Activated naive CD8-positive, alpha-beta T cell (primary cell): Measurements from ENCODE around the gene TMC7.

Experiments
- H3K27ac Mint-ChIP-seq: one replicate; pipeline ENCODE4 v1.8.0; 2021; ENCODE audit warnings: mixed read lengths
- H3K27me3 Mint-ChIP-seq: one replicate; pipeline ENCODE4 v1.8.0; 2021; ENCODE audit warnings: mixed read lengths
- H3K36me3 Mint-ChIP-seq: one replicate; pipeline ENCODE4 v1.8.0; 2021; ENCODE audit warnings: mixed read lengths
- H3K4me1 Mint-ChIP-seq: one replicate; pipeline ENCODE4 v1.8.0; 2021; ENCODE audit warnings: low read depth, mixed read lengths
- H3K4me3 Mint-ChIP-seq: one replicate; pipeline ENCODE4 v1.8.0; 2021; ENCODE audit warnings: mild to moderate bottlenecking, mixed read lengths
- H3K9me3 Mint-ChIP-seq: one replicate; pipeline ENCODE4 v1.8.0; 2021; ENCODE audit warnings: low read depth, mixed read lengths

The TMC7 gene

DNA sequence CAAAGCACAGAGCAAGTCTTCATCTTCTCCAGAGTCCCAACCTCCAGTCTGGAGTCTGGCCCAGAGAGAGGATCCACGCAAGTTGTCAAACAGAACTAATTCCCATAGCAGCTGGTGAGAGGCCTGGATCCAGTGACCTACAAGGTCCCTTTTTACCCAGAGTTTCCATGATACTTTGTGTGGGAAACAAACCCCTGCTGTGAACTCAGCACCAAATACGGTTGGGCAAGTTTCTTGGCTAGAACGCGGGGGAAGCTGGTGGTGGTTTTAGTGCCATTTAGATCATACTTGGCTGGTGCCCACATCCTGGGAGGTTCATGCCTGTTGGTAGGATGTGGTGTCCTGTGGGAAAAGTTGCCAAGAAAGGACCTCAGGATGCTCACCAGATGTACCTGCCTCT is 18.1 kb downstream of the TMC7 start:
- Mint-ChIP-seq H3K36me3 (no peaks in the 10 kb centered on the region), H3K27me3 (peaks cover 3% of the 10 kb centered on the region), H3K9me3 (no peaks in the 10 kb centered on the region), H3K27ac (no peak overlapping the region), H3K4me1 (no peaks in the 10 kb centered on the region), H3K4me3 (no peak overlapping the region)

DNA sequence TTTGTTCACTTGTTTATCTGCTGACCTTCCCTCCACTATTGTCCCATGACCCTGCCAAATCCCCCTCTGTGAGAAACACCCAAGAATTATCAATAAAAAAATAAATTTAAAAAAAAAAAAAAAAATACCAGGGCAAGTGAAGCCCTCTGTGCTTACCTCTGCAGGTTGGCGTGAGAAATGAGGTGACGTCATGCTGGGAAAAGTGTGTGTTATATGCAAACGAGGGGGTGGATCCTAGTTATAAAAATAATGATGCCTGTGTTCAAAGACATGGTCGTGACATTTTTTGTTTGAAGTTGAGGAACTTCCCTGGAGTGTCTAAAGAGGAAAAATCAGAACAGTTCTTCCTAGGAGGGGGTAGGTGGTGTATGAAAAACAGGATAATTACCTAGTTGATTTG is 20.2 kb downstream of the TMC7 start:
- H3K36me3 Mint-ChIP-seq: no peaks in the 10 kb centered on the region
- no peaks in the 10 kb centered on the region for H3K9me3 Mint-ChIP-seq
- H3K27me3 Mint-ChIP-seq: peaks cover 3% of the 10 kb centered on the region
- H3K4me3 Mint-ChIP-seq: no peak overlapping the region
- no peak overlapping the region for H3K27ac Mint-ChIP-seq
- no peaks in the 10 kb centered on the region for H3K4me1 Mint-ChIP-seq

DNA sequence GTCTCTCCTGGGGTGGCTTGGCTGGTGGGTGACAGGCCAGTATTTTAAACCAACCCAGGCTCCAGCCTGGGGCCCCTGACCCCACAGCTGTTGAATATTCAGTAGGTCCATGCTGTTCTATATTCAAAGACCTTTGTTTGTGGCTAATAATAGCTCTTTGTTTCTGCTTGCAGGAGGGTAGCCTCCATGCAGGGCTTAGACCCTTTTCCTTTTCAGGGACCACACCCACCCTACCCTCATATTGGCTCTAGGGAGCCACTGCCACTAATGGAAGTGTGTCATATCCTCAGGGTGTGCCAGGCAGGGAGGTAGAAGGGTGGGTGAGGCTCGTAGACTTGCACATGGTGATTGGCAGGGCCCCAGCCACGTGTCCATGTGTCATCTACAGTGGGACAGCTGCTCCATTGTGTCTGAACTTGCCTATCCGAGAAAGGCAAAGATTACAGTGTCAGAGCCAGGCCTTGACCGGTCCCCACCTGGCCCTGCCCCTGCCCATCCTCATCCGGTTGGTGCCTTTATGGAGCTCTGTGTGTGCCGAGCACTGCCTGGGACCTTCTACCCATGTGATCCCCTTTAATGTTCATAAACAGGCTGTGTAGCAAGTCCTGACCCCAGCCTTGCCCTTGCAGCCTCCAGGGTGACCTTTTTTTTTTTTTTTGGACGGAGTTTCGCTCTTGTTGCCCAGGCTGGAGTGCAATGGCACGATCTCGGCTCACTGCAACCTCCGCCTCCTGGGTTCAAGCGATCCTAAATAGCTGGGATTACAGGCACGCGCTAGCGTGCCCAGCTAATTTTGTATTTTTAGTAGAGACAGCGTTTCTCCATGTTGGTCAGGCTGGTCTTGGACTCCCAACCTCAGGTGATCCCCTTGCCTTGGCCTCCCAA is 22.1 kb downstream of the TMC7 start:
- Mint-ChIP-seq H3K27me3 (no peaks in the 10 kb centered on the region), H3K36me3 (no peaks in the 10 kb centered on the region), H3K4me3 (no peak overlapping the region), H3K9me3 (no peaks in the 10 kb centered on the region), H3K27ac (no peak overlapping the region), H3K4me1 (no peaks in the 10 kb centered on the region)

DNA sequence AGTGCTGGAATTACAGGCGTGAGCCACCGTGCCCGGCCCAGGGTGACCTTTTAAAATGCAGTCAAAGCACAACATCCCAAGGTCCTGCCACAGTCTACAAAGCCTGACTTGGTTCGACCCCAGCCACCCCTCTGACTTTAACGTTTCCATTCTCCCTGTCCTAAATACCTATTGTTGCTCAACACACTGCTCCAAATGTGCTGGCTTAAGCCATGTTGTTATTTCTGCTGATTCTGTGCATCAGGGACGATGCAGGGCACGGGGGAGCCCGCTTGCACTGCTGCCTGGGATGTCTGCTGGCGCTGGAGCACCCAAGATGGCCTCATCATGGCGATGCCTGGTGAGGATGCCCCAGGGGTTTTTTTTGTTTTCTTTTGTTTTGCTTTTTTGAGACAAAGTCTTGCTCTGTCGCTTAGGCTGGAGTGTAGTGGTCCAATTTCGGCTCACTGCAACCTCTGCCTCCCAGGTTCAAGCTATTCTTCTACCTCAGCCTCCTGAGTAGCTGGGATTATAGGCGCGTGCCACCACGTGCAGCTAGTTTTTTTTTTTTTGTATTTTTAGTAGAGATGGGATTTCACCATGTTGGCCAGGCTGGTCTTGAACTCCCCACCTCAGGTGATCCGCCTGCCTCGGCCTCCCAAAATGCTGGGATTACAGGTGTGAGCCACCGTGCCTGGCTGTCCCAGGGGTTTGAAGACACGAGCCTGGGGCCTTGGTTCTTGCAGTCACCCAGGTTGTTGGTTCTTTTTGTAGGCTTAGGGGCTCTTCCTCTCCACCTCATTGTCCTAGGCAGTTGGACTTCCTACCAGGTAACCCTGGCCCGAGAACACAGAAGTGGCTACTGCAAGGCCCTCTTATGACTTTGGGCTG is 22.9 kb downstream of the TMC7 start:
- H3K4me3 Mint-ChIP-seq: no peak overlapping the region
- H3K27ac Mint-ChIP-seq: no peak overlapping the region
- H3K27me3 Mint-ChIP-seq: no peaks in the 10 kb centered on the region
- no peaks in the 10 kb centered on the region for H3K36me3 Mint-ChIP-seq
- H3K9me3 Mint-ChIP-seq: no peaks in the 10 kb centered on the region
- no peaks in the 10 kb centered on the region for H3K4me1 Mint-ChIP-seq

DNA sequence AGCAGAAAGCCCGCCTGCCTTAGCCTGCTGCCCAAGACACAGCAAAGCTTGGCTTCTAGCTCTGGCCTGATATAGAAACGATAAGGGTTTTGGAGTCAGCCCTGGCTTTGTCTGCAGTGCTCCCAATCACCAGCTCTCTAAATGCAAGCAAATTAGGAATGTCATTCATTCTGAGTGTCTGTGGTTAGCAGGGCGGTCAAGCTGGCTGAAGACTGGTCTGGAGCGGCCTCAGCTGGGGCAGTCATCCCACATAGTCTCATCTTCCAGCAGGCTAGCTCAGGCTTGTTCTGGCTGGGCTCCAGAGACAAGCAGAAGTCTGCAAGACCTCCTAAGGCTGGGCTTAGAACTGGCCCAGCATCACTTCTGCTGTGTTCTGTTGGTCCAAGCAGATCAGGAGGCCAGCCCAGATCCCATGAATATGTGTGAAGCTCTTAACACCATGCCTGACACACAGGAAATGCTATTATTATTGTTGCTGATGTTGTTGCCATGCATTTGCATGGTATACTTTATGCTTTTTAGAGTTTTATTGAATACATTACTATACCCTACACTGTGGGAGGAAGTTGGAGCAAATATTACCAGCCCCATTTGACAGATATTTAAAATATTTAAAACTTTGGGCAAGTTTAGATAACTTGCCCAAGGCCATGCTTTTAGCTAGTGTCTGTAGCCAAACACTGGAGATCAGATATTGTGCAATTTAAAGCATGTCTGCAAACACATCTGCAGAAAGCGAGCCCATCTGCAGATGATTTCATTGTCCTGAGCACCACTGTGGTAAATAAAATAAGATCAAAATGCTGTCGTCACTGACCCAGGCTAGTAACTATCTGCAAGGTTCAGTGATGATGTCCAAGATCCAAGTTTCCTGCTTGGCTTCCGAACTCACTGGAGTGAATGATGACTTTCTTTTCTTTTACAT is 24.8 kb downstream of the TMC7 start:
- Mint-ChIP-seq H3K36me3 (no peaks in the 10 kb centered on the region), H3K4me3 (no peak overlapping the region), H3K27me3 (no peaks in the 10 kb centered on the region), H3K9me3 (no peaks in the 10 kb centered on the region), H3K27ac (no peak overlapping the region), H3K4me1 (no peaks in the 10 kb centered on the region)

DNA sequence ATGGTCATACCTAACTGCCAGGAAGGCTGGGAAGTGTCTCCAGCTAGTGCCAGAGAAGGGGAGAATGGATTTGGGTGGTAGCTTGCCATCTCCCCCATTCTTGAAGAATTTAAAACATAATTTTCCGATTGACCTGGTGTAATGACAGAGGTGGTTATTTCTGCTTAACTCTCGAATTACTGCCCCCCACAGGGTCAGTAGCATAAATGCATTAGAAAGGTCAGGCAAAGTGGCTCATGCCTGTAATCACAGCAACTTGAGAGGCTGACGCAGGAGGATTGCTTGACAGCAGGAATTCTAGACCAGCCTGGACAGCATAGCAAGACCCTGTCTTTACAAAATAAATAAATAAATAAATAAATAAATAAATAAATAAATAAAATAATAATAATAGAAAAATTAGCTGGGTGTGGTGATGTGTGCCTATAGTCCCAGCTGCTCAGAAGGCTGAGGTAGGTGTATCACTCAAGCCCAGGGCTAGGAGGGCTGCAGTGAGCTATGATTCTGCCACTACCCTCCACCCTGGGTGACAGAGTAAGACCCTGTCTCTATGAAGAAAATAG is 27.5 kb downstream of the TMC7 start:
- Mint-ChIP-seq H3K27ac (no peak overlapping the region), H3K4me3 (no peak overlapping the region), H3K36me3 (no peaks in the 10 kb centered on the region), H3K27me3 (peaks cover 3% of the 10 kb centered on the region), H3K4me1 (no peaks in the 10 kb centered on the region), H3K9me3 (no peaks in the 10 kb centered on the region)

DNA sequence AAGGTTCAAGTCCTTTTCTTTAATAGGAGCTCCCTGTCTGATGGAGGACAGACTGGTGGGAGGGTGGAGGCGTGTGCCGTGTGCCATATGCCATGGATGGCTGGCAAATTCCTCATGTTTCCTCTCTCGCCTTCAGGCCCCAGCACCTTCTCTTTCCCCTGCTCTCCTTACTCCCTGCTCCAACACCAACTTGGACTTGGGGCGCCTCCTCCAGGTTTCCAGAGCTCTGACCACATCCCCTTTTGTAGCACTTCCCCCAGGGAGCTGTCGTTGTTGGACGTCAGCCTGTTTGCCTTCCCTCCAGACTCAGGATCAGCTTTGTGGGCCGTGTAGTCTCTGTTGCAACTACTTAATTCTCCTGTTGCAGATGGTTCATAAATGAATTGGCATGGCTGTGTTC is 30.7 kb downstream of the TMC7 start:
- no peaks in the 10 kb centered on the region for H3K4me1 Mint-ChIP-seq
- no peak overlapping the region for H3K27ac Mint-ChIP-seq
- no peaks in the 10 kb centered on the region for H3K36me3 Mint-ChIP-seq
- no peak overlapping the region for H3K4me3 Mint-ChIP-seq
- H3K9me3 Mint-ChIP-seq: no peaks in the 10 kb centered on the region
- peaks cover 5% of the 10 kb centered on the region for H3K27me3 Mint-ChIP-seq

DNA sequence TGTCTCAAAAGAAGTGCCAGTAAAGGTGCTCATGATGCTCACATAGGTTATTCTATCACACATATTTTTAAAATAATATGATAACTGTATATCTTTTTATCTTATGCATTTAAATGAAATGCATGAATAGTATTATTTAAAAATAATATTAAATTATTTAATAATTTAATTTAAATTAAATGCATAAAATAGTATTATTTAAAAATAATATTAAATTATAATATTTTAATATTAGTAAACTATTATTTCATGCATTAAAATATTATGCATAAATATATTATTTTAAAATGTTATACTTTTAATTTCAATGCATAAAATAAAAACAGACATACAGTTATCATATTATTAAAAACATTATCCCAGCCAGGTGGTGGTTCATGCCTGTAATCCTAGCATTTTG is 33.4 kb downstream of the TMC7 start:
- Mint-ChIP-seq H3K9me3 (no peaks in the 10 kb centered on the region), H3K36me3 (no peaks in the 10 kb centered on the region), H3K27ac (no peak overlapping the region), H3K4me3 (no peak overlapping the region), H3K27me3 (peaks cover 5% of the 10 kb centered on the region), H3K4me1 (no peaks in the 10 kb centered on the region)

DNA sequence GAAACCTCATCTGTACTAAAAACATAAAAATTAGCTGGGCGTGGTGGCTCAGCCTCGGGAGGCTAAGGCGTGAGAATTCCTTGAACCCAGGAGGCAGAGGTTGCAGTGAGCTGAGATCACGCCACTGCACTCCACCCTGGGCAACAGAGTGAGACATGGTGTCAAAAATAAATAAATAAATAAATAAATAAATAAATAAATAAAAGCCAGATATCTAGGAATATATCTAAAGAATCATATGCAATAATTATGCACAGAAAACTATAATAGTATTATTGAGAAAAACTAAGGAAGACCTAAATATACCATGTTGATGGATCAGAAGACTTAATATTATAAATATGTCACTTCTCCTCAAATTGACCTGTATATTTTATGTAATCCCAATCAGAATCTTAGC is 37.0 kb downstream of the TMC7 start:
- Mint-ChIP-seq H3K27me3 (peaks cover 2% of the 10 kb centered on the region), H3K36me3 (no peaks in the 10 kb centered on the region), H3K9me3 (no peaks in the 10 kb centered on the region), H3K27ac (no peak overlapping the region), H3K4me3 (no peak overlapping the region), H3K4me1 (no peaks in the 10 kb centered on the region)

DNA sequence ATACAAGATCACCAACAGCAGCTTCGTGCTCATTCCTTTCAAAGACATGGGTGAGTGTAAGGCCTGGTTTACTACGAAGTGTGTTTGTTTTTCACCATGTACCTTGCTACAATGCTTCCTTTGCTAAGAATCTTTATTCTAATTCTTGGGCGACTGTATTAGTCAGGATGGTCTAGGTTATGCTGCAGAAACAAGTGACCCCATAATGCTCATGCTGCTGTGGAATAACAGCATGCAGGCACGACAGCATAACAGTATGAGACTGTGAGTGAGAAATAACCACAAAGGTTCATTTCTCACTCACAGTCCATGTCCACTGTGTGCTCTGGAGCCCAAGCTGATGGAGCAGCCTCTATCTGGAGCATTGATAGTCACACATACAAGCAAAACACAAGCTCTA is 38.0 kb downstream of the TMC7 start:
- H3K27me3 Mint-ChIP-seq: no peaks in the 10 kb centered on the region
- H3K9me3 Mint-ChIP-seq: no peaks in the 10 kb centered on the region
- H3K27ac Mint-ChIP-seq: no peak overlapping the region
- no peaks in the 10 kb centered on the region for H3K4me1 Mint-ChIP-seq
- no peak overlapping the region for H3K4me3 Mint-ChIP-seq
- H3K36me3 Mint-ChIP-seq: no peaks in the 10 kb centered on the region

DNA sequence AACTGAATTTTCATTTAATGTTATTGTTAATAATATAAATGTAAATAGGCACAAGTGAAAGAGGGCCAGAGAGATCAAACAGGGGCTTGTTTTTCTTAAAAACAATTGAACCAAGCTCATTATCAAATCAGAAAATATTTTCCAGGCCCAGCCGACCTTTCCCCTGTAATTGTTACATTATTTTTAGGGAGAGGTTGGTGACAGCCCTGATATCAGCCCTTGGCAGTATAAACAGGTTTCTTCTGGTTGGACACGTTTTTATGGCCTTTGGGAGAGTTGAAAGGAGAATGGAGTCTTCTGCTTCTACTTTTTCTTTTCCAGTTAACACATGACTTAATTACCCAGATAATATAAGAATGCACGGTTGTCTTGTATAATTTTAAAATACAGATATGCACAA is 43.7 kb downstream of the TMC7 start:
- Mint-ChIP-seq H3K4me1 (no peaks in the 10 kb centered on the region), H3K9me3 (no peaks in the 10 kb centered on the region), H3K36me3 (no peaks in the 10 kb centered on the region), H3K27me3 (peaks cover 3% of the 10 kb centered on the region), H3K27ac (no peak overlapping the region), H3K4me3 (no peak overlapping the region)

DNA sequence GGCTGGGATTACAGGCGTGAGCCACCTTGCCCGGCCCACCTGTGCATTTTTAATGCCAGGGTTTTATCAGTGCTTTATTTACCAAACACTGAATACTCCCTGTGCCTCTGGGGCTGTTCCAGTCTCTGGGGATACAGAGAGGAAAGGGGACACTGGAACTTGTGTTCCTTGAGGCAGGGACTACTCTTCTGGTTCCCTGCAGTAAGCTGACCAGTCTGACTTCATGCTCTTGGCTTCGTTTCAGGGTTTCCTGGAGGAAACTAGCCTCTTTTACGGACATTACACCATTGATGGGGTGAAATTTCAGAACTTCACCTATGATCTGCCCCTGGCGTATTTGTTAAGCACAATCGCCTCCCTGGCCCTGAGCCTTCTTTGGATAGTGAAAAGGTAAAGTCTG is 46.2 kb downstream of the TMC7 start:
- Mint-ChIP-seq H3K9me3 (no peaks in the 10 kb centered on the region), H3K4me1 (no peaks in the 10 kb centered on the region), H3K27me3 (peaks cover 6% of the 10 kb centered on the region), H3K4me3 (no peak overlapping the region), H3K27ac (no peak overlapping the region), H3K36me3 (no peaks in the 10 kb centered on the region)

DNA sequence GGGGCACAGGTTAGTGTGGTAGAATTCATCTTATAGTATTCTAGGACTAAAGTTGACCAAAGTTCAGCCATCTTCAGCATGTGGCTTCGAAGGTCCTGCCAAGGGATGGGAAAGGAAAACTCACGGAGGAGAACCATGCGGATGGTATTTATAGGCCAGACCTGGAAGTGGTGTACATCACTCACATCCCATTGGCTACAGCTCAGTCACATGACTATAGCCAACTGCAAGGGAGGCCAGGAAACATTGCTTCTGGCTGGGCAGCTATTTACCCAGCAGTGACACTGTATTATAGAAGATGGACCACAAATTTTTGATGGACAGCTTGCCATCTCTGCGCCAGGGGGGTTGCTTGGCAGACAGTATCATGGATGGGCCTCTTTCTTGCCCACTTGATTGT is 48.0 kb downstream of the TMC7 start:
- Mint-ChIP-seq H3K4me1 (no peaks in the 10 kb centered on the region), H3K27ac (no peak overlapping the region), H3K36me3 (no peaks in the 10 kb centered on the region), H3K4me3 (no peak overlapping the region), H3K9me3 (peaks cover 4% of the 10 kb centered on the region), H3K27me3 (peaks cover 6% of the 10 kb centered on the region)

DNA sequence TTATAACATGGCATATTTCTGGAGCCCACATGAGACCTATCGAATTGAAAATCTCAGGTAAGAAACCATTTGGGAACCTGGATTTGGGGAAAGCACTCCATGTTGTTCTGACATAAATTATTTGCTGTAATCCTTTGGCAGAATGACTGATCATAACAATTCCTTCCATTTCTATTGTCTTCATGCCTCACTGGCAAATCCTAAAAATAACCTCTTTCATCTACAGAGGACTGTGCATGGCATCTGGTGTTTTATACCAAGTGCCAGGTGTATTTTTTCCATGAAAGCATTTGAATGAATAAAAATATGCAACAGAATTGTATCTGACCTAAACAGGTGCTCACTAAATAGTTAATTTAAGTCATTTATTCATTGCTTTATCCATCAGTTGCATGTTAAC is 50.0 kb downstream of the TMC7 start:
- H3K9me3 Mint-ChIP-seq: peaks cover 4% of the 10 kb centered on the region
- peaks cover 6% of the 10 kb centered on the region for H3K27me3 Mint-ChIP-seq
- no peaks in the 10 kb centered on the region for H3K36me3 Mint-ChIP-seq
- H3K4me3 Mint-ChIP-seq: no peak overlapping the region
- no peak overlapping the region for H3K27ac Mint-ChIP-seq
- no peaks in the 10 kb centered on the region for H3K4me1 Mint-ChIP-seq
